HG03280 (cell line): ENCODE results near the gene ASPHD2.
A peak's percentile ranks its signal among the peaks of the same experiment; 100 is the strongest.

Experiments
- ATAC-seq: cut with Tn5 transposase; IDR thresholded peaks from one replicate; pipeline ENCODE4 v1.9.1; 2021; ENCODE audit warnings: mild to moderate bottlenecking, moderate library complexity; ENCODE audit not compliant: unreplicated experiment

The ASPHD2 gene

GRCh38 chr22:26471522-26471921, 42.5 kb downstream of the ASPHD2 start:
- no peak for ATAC-seq

DNA sequence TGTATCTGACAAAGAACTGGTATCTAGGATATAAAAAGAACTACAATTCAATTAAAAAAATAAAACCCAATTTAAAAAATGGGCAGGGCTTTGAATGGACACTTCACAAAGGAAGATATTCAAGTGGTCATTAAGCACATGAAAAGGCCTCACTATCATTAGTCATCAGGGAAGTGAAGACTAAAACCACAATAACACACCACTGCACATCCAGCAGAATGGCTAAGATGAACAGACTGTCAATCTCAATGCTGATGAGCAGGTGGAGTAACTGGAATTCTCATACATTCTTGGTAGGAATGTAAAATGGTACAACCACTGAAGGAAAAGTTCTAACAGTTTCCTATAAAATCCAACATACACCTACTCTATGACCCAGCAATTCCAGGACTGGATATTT, 45.6 kb downstream of the ASPHD2 start:
- ATAC-seq: no peak

DNA sequence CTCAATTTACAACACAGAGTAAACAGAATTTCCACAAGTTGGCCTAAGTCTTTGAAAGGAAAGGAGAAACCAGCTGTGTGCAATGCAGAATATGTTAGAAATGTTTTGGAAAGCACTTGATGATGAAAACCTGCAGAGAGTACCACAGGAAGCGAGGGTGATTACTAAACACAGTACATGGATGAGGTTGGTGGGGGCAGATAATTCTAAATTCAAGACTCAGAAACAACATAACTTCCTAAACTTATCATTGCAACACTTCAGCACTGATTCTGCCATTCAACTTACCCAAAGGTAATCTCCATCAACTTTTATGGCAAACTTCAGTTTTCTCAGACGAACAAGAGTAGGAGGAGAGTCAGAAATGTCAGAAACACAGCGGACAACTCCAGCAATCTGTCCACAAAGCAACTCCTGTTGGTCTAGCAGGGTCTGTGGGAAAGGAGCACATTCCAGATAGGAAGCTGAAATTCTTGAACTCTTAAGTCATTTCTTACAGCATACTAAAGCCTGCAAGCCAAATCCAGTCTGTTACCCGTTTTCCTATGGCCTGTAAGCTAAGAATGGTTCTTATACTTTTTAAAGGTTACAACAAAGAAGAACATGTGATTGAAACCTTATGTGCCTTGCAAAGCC, 47.8 kb downstream of the ASPHD2 start:
- ATAC-seq: no peak

GRCh38 chr22:26477341-26477731, 48.3 kb downstream of the ASPHD2 start:
- no peak for ATAC-seq

DNA sequence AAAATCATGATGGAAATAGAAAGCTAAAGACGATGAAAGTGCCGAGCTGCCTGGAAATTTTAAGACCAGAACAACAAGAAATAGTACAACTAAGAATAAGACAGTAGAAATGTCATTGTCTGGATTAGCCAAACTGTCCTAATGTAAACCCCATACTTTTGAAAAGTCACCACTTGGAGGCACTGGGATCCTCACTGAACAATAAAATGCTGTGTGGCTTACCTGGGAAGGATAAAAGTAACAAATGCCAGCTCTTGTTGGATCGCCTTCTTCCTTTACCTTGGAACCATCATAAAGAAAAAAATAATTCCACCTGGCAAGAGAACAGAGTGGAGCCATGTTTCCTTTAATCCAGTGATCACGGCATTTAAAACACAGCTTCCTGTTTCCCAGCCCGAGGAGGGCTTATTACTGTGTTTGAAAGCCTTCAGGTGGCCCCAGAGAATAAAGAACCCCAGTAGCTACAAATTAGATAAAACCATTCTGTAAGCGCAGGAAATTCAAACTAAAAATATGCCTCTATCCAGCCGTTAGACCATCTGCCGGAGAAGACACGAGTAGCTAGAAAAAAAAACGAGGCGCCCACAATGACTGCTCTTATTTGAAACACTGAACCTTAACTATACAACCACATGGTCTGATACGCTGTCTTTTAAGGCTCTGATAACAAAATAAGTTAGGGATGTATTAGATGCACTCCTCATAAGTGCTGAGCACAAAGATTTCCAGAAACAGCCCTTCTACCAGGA, 50.2 kb downstream of the ASPHD2 start:
- no peak for ATAC-seq

- ATAC-seq: no peak
Observed at GRCh38 chr22:26479792-26480610, 50.9 kb downstream of the ASPHD2 start.

DNA sequence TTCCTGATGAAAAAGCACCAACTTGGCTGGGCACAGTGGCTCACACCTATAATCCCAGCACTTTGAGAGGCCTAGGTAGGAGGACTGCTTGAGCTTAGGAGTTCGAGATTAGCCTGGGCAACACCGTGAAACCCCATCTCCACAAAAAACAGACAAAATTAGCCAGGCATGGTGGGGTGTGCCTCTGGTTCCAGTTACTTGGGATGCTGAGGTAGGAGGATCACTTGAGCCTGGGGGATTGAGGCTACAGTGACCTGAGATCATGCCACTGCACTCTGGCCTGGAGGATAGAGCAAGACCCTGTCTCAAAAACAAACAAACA, 51.5 kb downstream of the ASPHD2 start:
- no peak for ATAC-seq

- no peak for ATAC-seq
Observed at GRCh38 chr22:26481112-26481693, 52.1 kb downstream of the ASPHD2 start.

GRCh38 chr22:26481694-26482093, 52.6 kb downstream of the ASPHD2 start:
- no peak for ATAC-seq

DNA sequence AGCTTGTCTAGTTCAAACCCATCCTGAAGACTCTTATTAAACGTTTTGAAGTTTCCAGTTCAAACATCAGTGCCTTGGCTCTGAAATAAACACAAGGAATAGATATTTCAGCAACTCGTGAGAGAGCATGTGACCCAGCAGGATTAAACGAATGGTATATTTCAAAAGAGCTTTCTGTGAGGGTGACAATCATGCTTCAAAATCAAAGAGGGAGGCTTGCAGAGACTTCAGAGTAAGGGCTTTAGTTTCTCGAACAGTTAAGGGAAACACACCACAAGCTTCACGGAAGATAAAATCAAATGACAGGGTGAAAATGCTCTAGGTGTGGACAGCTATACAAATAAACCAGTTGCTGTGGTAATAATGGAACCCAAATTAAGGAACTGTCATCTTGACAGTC, 53.1 kb downstream of the ASPHD2 start:
- no peak for ATAC-seq

DNA sequence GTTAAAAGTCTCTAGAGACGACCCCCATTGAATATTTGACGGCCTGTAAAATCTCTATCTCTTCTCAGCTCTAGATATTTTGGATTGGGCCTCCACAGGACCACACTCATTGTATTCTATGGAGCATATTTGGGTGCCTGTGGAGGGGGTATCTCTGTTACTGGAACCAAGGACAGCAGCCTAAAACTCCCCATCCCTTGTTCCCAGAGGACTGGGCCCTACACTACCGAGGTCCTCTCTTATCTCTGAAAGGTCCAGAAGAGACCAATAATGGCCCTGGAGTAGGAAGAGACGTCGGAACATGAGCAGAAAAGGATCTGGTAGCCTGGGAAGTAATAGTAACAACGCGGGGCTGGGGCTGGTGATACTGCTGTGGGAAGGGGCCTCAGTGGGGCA, 54.0 kb downstream of the ASPHD2 start:
- ATAC-seq: no peak

GRCh38 chr22:26483439-26484359, 54.6 kb downstream of the ASPHD2 start, which contains the start of the genes HPS4 and SRRD:
Gene HPS4, minus strand, starts transcription at chr22:26483783. Its CDS starts 2,021 bp downstream, at chr22:26481762.
Gene SRRD, plus strand, starts transcription at chr22:26483877. Its CDS starts 14 bp downstream, at chr22:26483891.
- peak; percentile 76 for ATAC-seq

DNA sequence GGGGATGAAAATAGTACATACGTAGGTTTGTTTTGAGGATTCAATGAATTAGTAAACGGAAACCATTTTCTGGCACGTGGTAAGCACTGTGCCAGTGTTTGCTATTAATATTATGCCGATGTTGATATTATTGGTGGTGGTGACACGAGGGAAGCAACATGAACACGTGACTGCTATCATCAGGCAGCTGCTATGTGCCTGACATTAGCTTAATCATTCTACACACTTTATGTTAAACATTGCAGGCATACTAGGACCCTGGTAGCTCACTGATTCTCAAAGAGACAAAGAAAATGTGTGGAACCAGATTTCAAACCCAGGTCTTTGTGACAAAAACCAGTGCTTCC, 55.3 kb downstream of the ASPHD2 start:
- no peak for ATAC-seq

GRCh38 chr22:26485013-26485412, 56.0 kb downstream of the ASPHD2 start:
- ATAC-seq: no peak

- ATAC-seq: no peak
Observed at GRCh38 chr22:26485806-26486390, 56.8 kb downstream of the ASPHD2 start.

GRCh38 chr22:26486394-26486793, 57.3 kb downstream of the ASPHD2 start:
- no peak for ATAC-seq

DNA sequence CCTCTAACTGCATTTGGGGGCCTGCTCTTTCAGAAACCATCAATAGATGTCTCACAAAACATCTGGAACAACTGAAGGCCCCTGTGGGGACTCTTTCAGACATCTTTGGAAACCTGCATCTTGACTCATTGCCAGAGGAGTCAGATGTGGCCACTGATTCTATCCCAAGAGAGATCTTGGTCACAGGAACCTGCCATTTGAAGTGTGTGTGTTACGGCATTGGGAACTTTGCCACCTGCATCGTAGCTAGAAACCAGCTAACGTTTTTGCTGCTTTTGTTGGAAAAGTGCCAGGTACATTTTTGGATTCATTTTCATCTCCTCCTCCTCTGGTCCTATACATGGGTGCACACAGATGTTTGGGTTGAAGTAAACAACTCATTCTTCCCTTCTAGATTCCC, 58.9 kb downstream of the ASPHD2 start:
- no peak for ATAC-seq

GRCh38 chr22:26489447-26490036, 60.5 kb downstream of the ASPHD2 start:
- no peak for ATAC-seq

- no peak for ATAC-seq
Observed at GRCh38 chr22:26492220-26492619, 63.2 kb downstream of the ASPHD2 start.

DNA sequence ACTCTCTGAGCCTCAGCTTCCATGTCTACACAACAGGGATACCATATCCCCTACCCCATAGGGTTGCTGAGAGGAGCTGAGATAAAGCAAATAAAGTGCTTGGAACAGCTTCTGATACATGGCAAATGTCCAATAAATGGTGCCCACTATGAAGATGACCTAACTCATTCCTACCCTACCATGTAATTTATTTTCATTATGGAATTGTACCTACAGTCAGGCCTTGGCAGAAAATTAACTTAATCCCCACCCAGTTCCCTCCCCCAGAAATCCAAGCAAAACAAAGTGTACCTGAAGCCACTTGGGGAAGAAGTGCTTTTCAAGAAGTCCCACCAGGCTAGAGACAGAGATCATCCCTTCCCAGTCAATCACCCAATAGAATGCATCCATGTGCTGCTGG, 65.4 kb downstream of the ASPHD2 start:
- ATAC-seq: no peak
